ENCODE results near the gene OR1E2. TPM values are rescaled to one million over a fixed set of nuclear protein-coding genes. Genes with fewer than 3 reads are reported as not detected.
"Not testable (repeated sequence)": the region's sequence is repeated elsewhere in the genome, so short reads cannot be mapped to it uniquely, and the experiment has no call there.

OR1E2 gene
- total RNA-seq, 6 donors from 2014 or later, result not detected

DNA sequence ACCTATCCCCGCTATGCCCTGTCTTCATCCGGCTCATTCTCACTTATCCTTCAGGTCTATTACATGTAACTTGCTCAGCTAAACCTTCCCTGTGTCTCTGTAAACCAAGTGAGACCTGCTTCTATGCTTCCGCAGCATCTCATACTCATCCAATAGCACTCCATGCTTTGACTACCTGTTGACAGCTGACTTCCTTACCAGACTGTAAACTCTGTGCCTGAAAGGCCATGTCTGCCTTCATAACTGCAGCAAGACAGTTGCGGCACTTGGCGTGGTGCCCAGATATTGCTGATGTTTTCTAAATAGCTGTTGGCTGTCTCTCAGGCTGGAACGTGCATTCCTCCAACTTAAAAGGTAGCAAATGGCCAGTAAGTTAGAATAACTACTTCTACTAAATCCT lies 33.6 kb downstream of the OR1E2 start:
- no peak overlapping the region for H3K27ac ChIP-seq
- H3K4me3 ChIP-seq, result no peak overlapping the region
- 55 to 63% methylated on average over 6 of the region's 6 CpGs for WGBS, 2 donors
- H3K4me1 ChIP-seq, result no peaks in the 10 kb centered on the region
- TF ChIP-seq EP300 (IDR thresholded peaks at IDR 0.05), result no peak
- H3K27me3 ChIP-seq, result no peaks in the 10 kb centered on the region
- no peaks in the 10 kb centered on the region for H3K36me3 ChIP-seq
- ATAC-seq (ENCODE audit: low FRiP score in 2 of 2) (no peak), DNase-seq (no peak)
- H3K9me3 ChIP-seq, result no peaks in the 10 kb centered on the region

GRCh38 chr17:3398310-3398709 lies 35.3 kb downstream of the OR1E2 start, which contains the start of gene OR1E1:
Gene OR1E1 (minus strand): TSS chr17:3398410. CDS start chr17:3398410, 0 bp downstream.
- TF ChIP-seq EP300 (IDR thresholded peaks at IDR 0.05), result no peak
- no peak for TF ChIP-seq POLR2AphosphoS5 (IDR thresholded peaks at IDR 0.05)
- no peak for TF ChIP-seq CTCF (IDR thresholded peaks at IDR 0.05)
- H3K9me3 ChIP-seq, result no peaks in the 10 kb centered on the region
- WGBS, 2 donors, result 79 to 87% methylated on average over 1 of the region's 1 CpG
- no peak for ATAC-seq (ENCODE audit: low FRiP score in 2 of 2)
- no peaks in the 10 kb centered on the region for H3K36me3 ChIP-seq
- H3K4me3 ChIP-seq, result no peak within 1 kb of the TSS
- H3K4me1 ChIP-seq, result no peaks in the 10 kb centered on the region
- H3K27ac ChIP-seq, result no peak within 1 kb of the TSS
- H3K27me3 ChIP-seq, result no peaks in the 10 kb centered on the region
- DNase-seq, result no peak

- DNase-seq; H3K4me1 ChIP-seq; H3K27me3 ChIP-seq; H3K4me3 ChIP-seq; H3K9me3 ChIP-seq; ATAC-seq (ENCODE audit: low FRiP score in 2 of 2); H3K36me3 ChIP-seq; H3K27ac ChIP-seq: not testable (repeated sequence)
- WGBS, 2 donors, result 37 to 54% methylated on average over 7 of the region's 7 CpGs
Measured at GRCh38 chr17:3397801-3398200, 35.8 kb downstream of the OR1E2 start.

- Histone ChIP-seq H3K36me3 (no peaks in the 10 kb centered on the region), H3K4me3 (no peak overlapping the region), H3K27ac (no peak overlapping the region), H3K9me3 (no peaks in the 10 kb centered on the region), H3K4me1 (no peaks in the 10 kb centered on the region), H3K27me3 (peaks cover 0 to 8% (median 4%) of the 10 kb centered on the region in 4 donors)
- no peak for DNase-seq
- WGBS, 2 donors, result 75 to 77% methylated on average over 4 of the region's 4 CpGs
- no peak for ATAC-seq (ENCODE audit: low FRiP score in 2 of 2)
- no peak for TF ChIP-seq CTCF (IDR thresholded peaks at IDR 0.05)
- no peak for TF ChIP-seq POLR2A (IDR thresholded peaks at IDR 0.05)
- TF ChIP-seq EP300 (IDR thresholded peaks at IDR 0.05), result no peak
Measured at GRCh38 chr17:3389791-3390190, 43.9 kb downstream of the OR1E2 start.

DNA sequence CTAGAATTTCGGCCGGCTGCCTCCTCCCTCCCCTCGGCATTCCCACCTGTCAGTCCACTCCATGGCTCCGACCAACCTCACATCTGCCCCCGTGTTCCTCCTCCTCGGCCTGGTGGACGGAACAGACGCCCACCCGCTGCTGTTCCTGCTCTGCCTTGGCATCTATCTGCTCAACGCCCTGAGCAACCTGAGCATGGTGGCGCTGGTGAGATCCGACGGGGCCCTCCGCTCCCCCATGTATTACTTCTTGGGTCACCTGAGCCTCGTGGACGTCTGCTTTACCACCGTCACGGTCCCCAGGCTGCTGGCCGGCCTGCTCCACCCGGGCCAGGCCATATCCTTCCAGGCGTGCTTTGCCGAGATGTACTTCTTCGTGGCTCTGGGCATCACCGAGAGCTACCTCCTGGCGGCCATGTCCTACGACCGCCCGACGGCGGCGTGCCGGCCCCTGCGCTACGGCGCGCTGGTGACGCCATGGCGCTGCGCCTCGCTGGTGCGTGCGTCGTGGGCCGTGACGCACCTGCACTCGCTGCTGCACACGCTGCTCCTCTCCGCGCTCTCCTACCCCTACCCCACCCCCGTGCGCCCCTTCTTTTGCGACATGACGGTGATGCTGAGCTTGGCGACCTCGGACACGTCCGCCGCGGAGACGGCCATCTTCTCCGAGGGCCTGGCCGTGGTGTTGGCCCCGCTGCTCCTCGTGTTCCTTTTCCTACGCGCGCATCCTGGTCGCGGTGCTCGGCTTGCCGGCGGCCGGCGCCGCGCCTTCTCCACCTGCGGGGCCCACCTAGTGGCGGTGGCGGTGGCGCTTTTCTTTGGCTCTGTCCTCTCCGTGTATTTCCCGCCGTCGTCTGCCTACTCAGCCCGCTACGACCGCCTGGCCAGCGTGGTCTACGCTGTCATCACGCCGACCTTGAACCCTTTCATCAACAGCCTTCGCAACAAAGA lies 47.5 kb downstream of the OR1E2 start, which contains the start of gene OR3A2:
OR3A2 (minus strand) TSS at position 440 of the 948 bp plus-strand sequence.
- WGBS, 2 donors, result 37 to 38% methylated on average over 44 to 91 of the region's 92 CpGs

More for the DNA sequence above, 47.5 kb downstream of the OR1E2 start, which contains the start of gene OR3A2:
- DNase-seq, result peak in 1 of 2 donors; percentile 70
- Histone ChIP-seq H3K36me3 (no peaks in the 10 kb centered on the region), H3K27me3 (peaks cover 0 to 8% (median 4%) of the 10 kb centered on the region in 4 donors), H3K9me3 (no peaks in the 10 kb centered on the region), H3K4me3 (peak within 1 kb of the TSS in 1 of 4 donors; percentile 10), H3K4me1 (no peaks in the 10 kb centered on the region), H3K27ac (no peak within 1 kb of the TSS)
- ATAC-seq (ENCODE audit: low FRiP score in 2 of 2), result no peak
- TF ChIP-seq EP300 (IDR thresholded peaks at IDR 0.05) (no peak), POLR2AphosphoS5 (IDR thresholded peaks at IDR 0.05) (no peak), POLR2A (IDR thresholded peaks at IDR 0.05) (no peak), CTCF (IDR thresholded peaks at IDR 0.05) (no peak)

Other genes with a start within 250 kb of the OR1E2 start
- not detected for gene OR1A2, start 236.3 kb downstream of the OR1E2 start, total RNA-seq
- gene OR1A1, start 226.2 kb downstream of the OR1E2 start, total RNA-seq, result not detected
- gene OR3A1, start 135.5 kb downstream of the OR1E2 start, total RNA-seq, result not detected
- under 1 TPM in 2 of 6 donors, not detected in 4; 0.24 to 0.46 TPM for gene OR3A2, start 47.5 kb downstream of the OR1E2 start, total RNA-seq
- not detected for gene OR1E1, start 35.4 kb downstream of the OR1E2 start, total RNA-seq
- not detected for gene OR3A3, start 22.5 kb downstream of the OR1E2 start, total RNA-seq
- 1 to 10 TPM in 1 of 6 donors, under 1 TPM in 1, not detected in 4; 0.20 to 2.1 TPM for gene SPATA22, start 38.0 kb upstream of the OR1E2 start, total RNA-seq
- 1 to 10 TPM in 3 of 6 donors, under 1 TPM in 3; 0.76 to 7.6 (median 1.2) TPM for gene ASPA, start 42.2 kb upstream of the OR1E2 start, total RNA-seq
- under 1 TPM; under 0.01 to 0.84 (median 0.28) TPM for gene TRPV3, start 124.0 kb upstream of the OR1E2 start, total RNA-seq
- 10 to 100 TPM in 1 of 6 donors, 1 to 10 TPM in 5; 2.0 to 16.8 (median 4.8) TPM for gene TRPV1, start 175.6 kb upstream of the OR1E2 start, total RNA-seq
- gene SHPK, start 202.4 kb upstream of the OR1E2 start, total RNA-seq, result 10 to 100 TPM; 10.5 to 25.1 (median 12.4) TPM
- 10 to 100 TPM; 22.1 to 31.4 (median 25.3) TPM for gene CTNS, start 202.9 kb upstream of the OR1E2 start, total RNA-seq
- 100 to 1,000 TPM in 4 of 6 donors, 10 to 100 TPM in 2; 49.2 to 200 (median 126) TPM for gene TAX1BP3, start 234.7 kb upstream of the OR1E2 start, total RNA-seq
- gene EMC6, start 235.0 kb upstream of the OR1E2 start, total RNA-seq, result 10 to 100 TPM in 4 of 6 donors, 1 to 10 TPM in 1, not detected in 1; 9.8 to 38.7 (median 36.5) TPM